Chondrocyte (in vitro differentiated cells): ENCODE results near the gene OR5H14. TPM values are rescaled to one million over a fixed set of nuclear protein-coding genes. Genes with fewer than 3 reads are reported as not detected.
"Not testable (repeated sequence)": the region's sequence is repeated elsewhere in the genome, so short reads cannot be mapped to it uniquely, and the experiment has no call there.

Source experiments
- DNase-seq: peaks from one replicate; pipeline ENCODE4 v3.0.0; 2021; ENCODE audit warnings: mixed read lengths, low spot score
- H3K27ac Mint-ChIP-seq: one replicate; pipeline ENCODE4 v1.8.0; 2021; ENCODE audit warnings: mild to moderate bottlenecking, moderate library complexity, mixed read lengths; ENCODE audit not compliant: unreplicated experiment
- H3K27me3 Mint-ChIP-seq: 2 replicates; pipeline ENCODE4 v1.8.0; 2021; ENCODE audit warnings: low read depth, mixed read lengths
- H3K36me3 Mint-ChIP-seq: 2 replicates; pipeline ENCODE4 v1.8.0; 2021; ENCODE audit warnings: low read depth, mixed read lengths
- H3K4me1 Mint-ChIP-seq: 2 replicates; pipeline ENCODE4 v1.8.0; 2021; ENCODE audit warnings: low read depth, mild to moderate bottlenecking, mixed read lengths
- H3K4me3 Mint-ChIP-seq: one replicate; pipeline ENCODE4 v1.8.0; 2021; ENCODE audit warnings: mild to moderate bottlenecking, moderate library complexity, mixed read lengths; ENCODE audit not compliant: unreplicated experiment
- H3K9me3 Mint-ChIP-seq: 2 replicates; pipeline ENCODE4 v1.8.0; 2021; ENCODE audit warnings: low read depth, mixed read lengths
- CTCF ChIP-seq: fragments of 200-600 bp; sonication (generic); IDR thresholded peaks from 2 replicates; pipeline ENCODE4 v1.5.0; 2021; ENCODE audit warnings: antibody characterized with exemption, mild to moderate bottlenecking, moderate library complexity
- total RNA-seq: library from RNA; stranded (reverse); gene quantifications from 3 replicates; pipeline ENCODE4 v1.2.1, GENCODE V29; 2021

Gene OR5H14
- total RNA-seq, 1 donor from 2014 or later, result not detected

- TF ChIP-seq CTCF, result no peak
- peaks cover 8% of the 10 kb centered on the region for H3K9me3 Mint-ChIP-seq
- H3K4me1 Mint-ChIP-seq, result no peaks in the 10 kb centered on the region
- no peak overlapping the region for H3K4me3 Mint-ChIP-seq
- H3K36me3 Mint-ChIP-seq, result no peaks in the 10 kb centered on the region
- H3K27ac Mint-ChIP-seq, result no peak overlapping the region
- H3K27me3 Mint-ChIP-seq, result peaks cover 3% of the 10 kb centered on the region
- DNase-seq, result no peak
These were observed 1.5 kb downstream of the OR5H14 start for GRCh38 chr3:98148751-98149150.

GRCh38 chr3:98149456-98149855 is 2.2 kb downstream of the OR5H14 start:
- H3K4me1 Mint-ChIP-seq, result not testable (repeated sequence)

GRCh38 chr3:98151241-98151640 is 4.0 kb downstream of the OR5H14 start:
- no peak for TF ChIP-seq CTCF
- Mint-ChIP-seq H3K36me3 (no peaks in the 10 kb centered on the region), H3K4me3 (no peak overlapping the region), H3K9me3 (peaks cover 8% of the 10 kb centered on the region), H3K27ac (no peak overlapping the region), H3K27me3 (peaks cover 3% of the 10 kb centered on the region), H3K4me1 (no peaks in the 10 kb centered on the region)
- no peak for DNase-seq

More at GRCh38 chr3:98149456-98149855, 2.2 kb downstream of the OR5H14 start:
- H3K4me3 Mint-ChIP-seq, H3K36me3 Mint-ChIP-seq, H3K27ac Mint-ChIP-seq, DNase-seq, H3K27me3 Mint-ChIP-seq, H3K9me3 Mint-ChIP-seq: not testable (repeated sequence)

GRCh38 chr3:98166396-98166795 is 19.1 kb downstream of the OR5H14 start, which contains the start of gene OR5H15:
Gene OR5H15, plus strand, starts transcription at chr3:98166696. Its CDS starts 2,004 bp downstream, at chr3:98168700.
- H3K4me1 Mint-ChIP-seq, result no peaks in the 10 kb centered on the region
- no peaks in the 10 kb centered on the region for H3K36me3 Mint-ChIP-seq
- no peak for TF ChIP-seq CTCF
- no peak within 1 kb of the TSS for H3K4me3 Mint-ChIP-seq
- no peaks in the 10 kb centered on the region for H3K27me3 Mint-ChIP-seq
- DNase-seq, result no peak
- H3K9me3 Mint-ChIP-seq, result no peaks in the 10 kb centered on the region
- no peak within 1 kb of the TSS for H3K27ac Mint-ChIP-seq

- TF ChIP-seq CTCF, result no peak
- H3K4me1 Mint-ChIP-seq, result no peaks in the 10 kb centered on the region
- no peak overlapping the region for H3K27ac Mint-ChIP-seq
- H3K9me3 Mint-ChIP-seq, result peaks cover 11% of the 10 kb centered on the region
- H3K4me3 Mint-ChIP-seq, result no peak overlapping the region
- H3K27me3 Mint-ChIP-seq, result no peaks in the 10 kb centered on the region
- no peak for DNase-seq
- no peaks in the 10 kb centered on the region for H3K36me3 Mint-ChIP-seq
These were observed 23.8 kb downstream of the OR5H14 start for GRCh38 chr3:98171071-98171470.

GRCh38 chr3:98172621-98173020 is 25.3 kb downstream of the OR5H14 start:
- no peak for TF ChIP-seq CTCF
- Mint-ChIP-seq H3K36me3 (no peaks in the 10 kb centered on the region), H3K4me3 (no peak overlapping the region), H3K9me3 (peaks cover 19% of the 10 kb centered on the region), H3K27ac (no peak overlapping the region), H3K27me3 (no peaks in the 10 kb centered on the region), H3K4me1 (no peaks in the 10 kb centered on the region)
- DNase-seq, result no peak
